Stimulated activated CD4-positive, alpha-beta T cell treated with anti-CD3 and anti-CD28 coated beads, Interleukin-1b, Interleukin-23, amount 100 ng/mL, for 48 hours (primary cell): Measurements from ENCODE around the gene PRDX3.
A peak's percentile ranks its signal among the peaks of the same experiment; 100 is the strongest.
"Not testable (repeated sequence)": the region's sequence is repeated elsewhere in the genome, so short reads cannot be mapped to it uniquely, and the experiment has no call there.

ENCODE experiments used
- DNase-seq: peaks from one replicate; pipeline ENCODE4 v3.0.0-alpha.2; 2020

PRDX3 gene

GRCh38 chr10:119205894-119206602 lies 27.4 kb upstream of the PRDX3 start:
- peak; percentile 48 for DNase-seq

GRCh38 chr10:119203006-119203405 lies 24.4 kb upstream of the PRDX3 start:
- DNase-seq = no peak

GRCh38 chr10:119201233-119201632 lies 22.6 kb upstream of the PRDX3 start:
- no peak for DNase-seq

GRCh38 chr10:119199231-119199992 lies 20.8 kb upstream of the PRDX3 start:
- DNase-seq = peak; percentile 50

- no peak for DNase-seq
These were observed 19.8 kb upstream of the PRDX3 start for GRCh38 chr10:119198438-119198837.

- DNase-seq = no peak
These were observed 19.3 kb upstream of the PRDX3 start for GRCh38 chr10:119197921-119198320.

- peak; percentile 48 for DNase-seq
These were observed 13.3 kb upstream of the PRDX3 start for GRCh38 chr10:119191881-119192280.

- no peak for DNase-seq
These were observed 12.6 kb upstream of the PRDX3 start for GRCh38 chr10:119190954-119191785.

- DNase-seq = no peak
These were observed 11.7 kb upstream of the PRDX3 start for GRCh38 chr10:119190353-119190752.

GRCh38 chr10:119189811-119190282 lies 11.2 kb upstream of the PRDX3 start:
- DNase-seq = no peak

- DNase-seq = peak; percentile 33
These were observed 5.2 kb upstream of the PRDX3 start for GRCh38 chr10:119183664-119184412.

GRCh38 chr10:119180850-119181400 lies 2.3 kb upstream of the PRDX3 start:
- DNase-seq = not testable (repeated sequence)

- peak; percentile 56 for DNase-seq
These were observed 772 bp downstream of the PRDX3 start for GRCh38 chr10:119177708-119178371.

GRCh38 chr10:119176166-119176565 lies 2.4 kb downstream of the PRDX3 start:
- DNase-seq = no peak

GRCh38 chr10:119174109-119174508 lies 4.5 kb downstream of the PRDX3 start:
- no peak for DNase-seq

GRCh38 chr10:119167041-119167440 lies 11.6 kb downstream of the PRDX3 start:
- no peak for DNase-seq

GRCh38 chr10:119166564-119166963 lies 12.0 kb downstream of the PRDX3 start:
- no peak for DNase-seq

GRCh38 chr10:119166118-119166500 lies 12.5 kb downstream of the PRDX3 start:
- DNase-seq = no peak

- peak; percentile 79 for DNase-seq
These were observed 13.2 kb downstream of the PRDX3 start, which contains the start of gene SFXN4 for GRCh38 chr10:119165171-119166117. Gene SFXN4, minus strand, starts transcription at chr10:119165714. Its CDS starts 67 bp downstream, at chr10:119165647.

GRCh38 chr10:119162452-119163092 lies 16.0 kb downstream of the PRDX3 start:
- no peak for DNase-seq
